Fibroblast of villous mesenchyme (primary cell): ENCODE measurements around the gene PKD1L1. TPM values are rescaled to one million over a fixed set of nuclear protein-coding genes. Genes with fewer than 3 reads are reported as not detected.

Experiments
- DNase-seq: peaks from one replicate; pipeline ENCODE4 v3.0.0-alpha.2; 2010; ENCODE audit warnings: low read depth
- H3K4me3 ChIP-seq: 2 replicates; pipeline ENCODE4 v1.5.1; 2011; ENCODE audit warnings: low read depth, mild to moderate bottlenecking, low read length
- total RNA-seq: library from RNA; depleted of rRNA; stranded (reverse); fragments of >200 nt; gene quantifications from 2 replicates; pipeline ENCODE4 v1.2.3, GENCODE V29; 2012
- TF ChIP-seq, protein P1 (sequence below): IDR thresholded peaks from 2 replicates; pipeline ENCODE4 v1.5.1; 2012; ENCODE audit warnings: low read depth, mild to moderate bottlenecking, low read length; ENCODE audit not compliant: insufficient read depth

PKD1L1 gene
- total RNA-seq, 1 donor, result 0.43 TPM

DNA sequence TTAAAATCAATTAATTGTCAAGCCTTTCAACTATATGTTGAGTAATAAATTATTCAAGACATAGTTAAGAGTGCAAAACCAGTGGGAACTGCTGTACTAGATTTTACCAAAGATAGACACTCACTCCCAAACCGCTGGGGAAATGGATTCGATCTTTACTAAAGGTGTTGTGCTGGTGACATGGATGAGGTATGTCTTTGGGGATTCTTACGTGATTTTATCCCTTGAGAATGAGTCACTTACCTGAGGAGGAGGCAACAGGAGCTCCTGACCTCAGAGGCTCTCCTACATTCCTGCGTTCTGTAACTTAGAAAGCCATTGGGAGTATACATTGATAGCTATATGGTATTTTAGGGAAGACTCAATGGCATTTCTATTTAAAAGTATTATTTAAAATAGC is 165.5 kb downstream of the PKD1L1 start:
- TF ChIP-seq, protein P1, sequence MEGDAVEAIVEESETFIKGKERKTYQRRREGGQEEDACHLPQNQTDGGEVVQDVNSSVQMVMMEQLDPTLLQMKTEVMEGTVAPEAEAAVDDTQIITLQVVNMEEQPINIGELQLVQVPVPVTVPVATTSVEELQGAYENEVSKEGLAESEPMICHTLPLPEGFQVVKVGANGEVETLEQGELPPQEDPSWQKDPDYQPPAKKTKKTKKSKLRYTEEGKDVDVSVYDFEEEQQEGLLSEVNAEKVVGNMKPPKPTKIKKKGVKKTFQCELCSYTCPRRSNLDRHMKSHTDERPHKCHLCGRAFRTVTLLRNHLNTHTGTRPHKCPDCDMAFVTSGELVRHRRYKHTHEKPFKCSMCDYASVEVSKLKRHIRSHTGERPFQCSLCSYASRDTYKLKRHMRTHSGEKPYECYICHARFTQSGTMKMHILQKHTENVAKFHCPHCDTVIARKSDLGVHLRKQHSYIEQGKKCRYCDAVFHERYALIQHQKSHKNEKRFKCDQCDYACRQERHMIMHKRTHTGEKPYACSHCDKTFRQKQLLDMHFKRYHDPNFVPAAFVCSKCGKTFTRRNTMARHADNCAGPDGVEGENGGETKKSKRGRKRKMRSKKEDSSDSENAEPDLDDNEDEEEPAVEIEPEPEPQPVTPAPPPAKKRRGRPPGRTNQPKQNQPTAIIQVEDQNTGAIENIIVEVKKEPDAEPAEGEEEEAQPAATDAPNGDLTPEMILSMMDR, result no peak
- H3K4me3 ChIP-seq, result no peak overlapping the region
- no peak for DNase-seq

- H3K4me3 ChIP-seq, result no peak overlapping the region
- TF ChIP-seq, protein P1, result no peak
- DNase-seq, result peak; percentile 63
These were observed 166.2 kb downstream of the PKD1L1 start for GRCh38 chr7:47782022-47782421.

DNA sequence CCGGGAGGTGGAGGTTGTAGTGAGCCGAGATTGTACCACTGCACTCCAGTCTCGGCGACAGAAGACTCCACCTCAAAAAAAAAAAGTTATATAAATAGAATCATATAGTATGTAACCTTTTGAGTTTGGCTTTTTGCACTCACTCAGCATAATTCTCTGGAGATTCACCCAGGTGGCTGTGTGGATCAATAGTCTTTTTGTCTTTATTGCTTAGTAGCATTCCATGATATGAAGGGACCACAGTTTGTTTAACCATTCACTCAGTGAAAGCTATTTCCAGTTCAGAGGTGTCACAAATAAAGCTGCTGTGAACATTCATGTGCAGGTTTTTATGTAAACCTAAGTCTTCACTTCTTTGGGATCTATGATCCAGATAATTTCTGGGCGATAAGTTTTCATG is 167.7 kb downstream of the PKD1L1 start:
- no peak overlapping the region for H3K4me3 ChIP-seq
- TF ChIP-seq, protein P1, result no peak
- DNase-seq, result no peak

GRCh38 chr7:47779341-47779771 is 168.9 kb downstream of the PKD1L1 start:
- no peak for DNase-seq
- no peak overlapping the region for H3K4me3 ChIP-seq
- TF ChIP-seq, protein P1, result no peak

- DNase-seq, result no peak
- TF ChIP-seq, protein P1, result no peak
- no peak overlapping the region for H3K4me3 ChIP-seq
These were observed 170.1 kb downstream of the PKD1L1 start for GRCh38 chr7:47778153-47778661.

DNA sequence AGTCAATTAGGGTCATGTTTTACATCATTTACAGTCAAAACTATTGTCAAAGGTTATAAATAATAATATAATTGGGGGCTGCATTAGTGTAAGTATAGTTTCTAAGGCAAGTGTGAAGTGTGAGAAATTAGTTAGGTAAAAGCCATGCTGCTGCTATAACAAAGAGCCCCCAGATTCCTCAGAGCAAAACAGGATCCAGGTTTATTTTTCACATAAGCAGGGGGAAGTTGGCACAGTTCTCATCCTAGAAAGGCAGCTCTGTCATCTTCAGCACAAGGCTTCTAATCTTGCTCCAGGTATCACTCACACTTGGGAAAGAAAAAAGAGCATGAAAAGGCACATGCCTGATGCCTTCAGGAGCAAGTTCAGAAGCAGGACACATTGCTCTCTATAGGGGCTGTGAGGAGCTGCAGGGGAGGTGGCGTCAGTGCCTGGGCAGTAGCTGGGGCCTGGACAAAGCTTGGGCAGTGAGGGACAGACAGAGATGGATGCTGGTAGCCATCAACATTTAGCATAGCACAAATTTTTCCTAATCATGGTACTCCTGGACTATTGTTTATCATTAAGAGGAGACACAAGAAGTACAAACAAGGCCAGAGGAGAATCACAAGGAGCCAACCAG is 170.6 kb downstream of the PKD1L1 start:
- DNase-seq, result no peak
- TF ChIP-seq, protein P1, result no peak
- no peak overlapping the region for H3K4me3 ChIP-seq

DNA sequence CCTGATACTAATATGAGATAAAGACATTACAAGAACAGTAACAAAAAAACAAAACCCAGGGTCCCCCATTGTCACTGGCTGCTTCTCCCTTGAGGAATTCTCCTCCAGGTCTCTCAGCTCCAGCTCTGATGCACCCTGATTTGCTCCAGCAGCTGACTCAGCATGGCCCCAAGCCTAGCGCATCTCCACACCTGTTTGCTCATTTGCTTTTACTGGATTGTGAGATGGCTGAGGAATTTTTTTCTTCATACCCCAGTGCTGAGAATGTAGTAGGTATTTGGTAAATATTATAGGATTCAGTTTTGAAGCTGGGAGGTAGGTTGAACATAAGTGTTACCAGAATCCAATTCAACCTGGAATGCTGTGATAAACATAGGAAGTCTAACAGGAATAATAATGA is 171.9 kb downstream of the PKD1L1 start:
- no peak overlapping the region for H3K4me3 ChIP-seq
- TF ChIP-seq, protein P1, result no peak
- no peak for DNase-seq
